Body of pancreas (tissue), 4 donors: Measurements from ENCODE around the gene WDR27. TPM values are rescaled to one million over a fixed set of nuclear protein-coding genes. Genes with fewer than 3 reads are reported as not detected.

ENCODE experiments used
- ATAC-seq: fragments of 150-250 bp; one replicate; pipeline ENCODE4 v1.9.1; 2016
- DNase-seq, 4 donors: peaks; one replicate each; pipeline ENCODE4 v3.0.0-alpha.2; 2019
- H3K27ac ChIP-seq, 4 donors: fragments of 200-600 bp; sonication (generic); 1 replicate in 3 of 4; 2 replicates in 1 of 4; pipeline versions ENCODE4 v1.5.1 to v1.6.1; 2016 to 2019; ENCODE audit warnings: mild to moderate bottlenecking in 1 of 4, mixed read lengths in 1 of 4, moderate library complexity in 1 of 4
- H3K27me3 ChIP-seq, 2 donors: fragments of 200-600 bp; sonication (generic); one replicate each; pipeline ENCODE4 v1.6.0; 2016; ENCODE audit warnings: mild to moderate bottlenecking in 1 of 2
- H3K36me3 ChIP-seq, 2 donors: fragments of 200-600 bp; sonication (generic); replicated peaks in 1 of 2; 2 replicates each; pipeline ENCODE4 v1.5.1; 2016; ENCODE audit warnings: low read depth in 2 of 2; ENCODE audit not compliant: insufficient read depth in 1 of 2
- H3K4me1 ChIP-seq: fragments of 200-600 bp; sonication (generic); one replicate; pipeline ENCODE4 v1.6.0; 2016
- H3K4me3 ChIP-seq, 2 donors: fragments of 200-600 bp; sonication (generic); 1 replicate in 1 of 2; 2 replicates in 1 of 2; pipeline ENCODE4 v1.5.1; 2016 to 2019
- H3K9me3 ChIP-seq, 3 donors: fragments of 200-600 bp; sonication (generic); 1 replicate in 2 of 3; 2 replicates in 1 of 3; pipeline ENCODE4 v1.5.1; 2016
- CTCF ChIP-seq, 7 experiments: fragments of 450-650 bp in 4 of 7; fragments of 200-600 bp in 3 of 7; sonication (generic) in 3 of 7; IDR thresholded peaks; one replicate each; pipeline ENCODE4 v1.5.1; 2016 to 2019; ENCODE audit warnings: antibody characterized with exemption in 7 of 7
- POLR2A ChIP-seq, 3 donors: fragments of 450-650 bp; IDR thresholded peaks; one replicate each; pipeline ENCODE4 v1.6.1; 2016; ENCODE audit warnings: antibody characterized with exemption in 3 of 3, mild to moderate bottlenecking in 2 of 3
- WGBS, 2 donors: methylation state at CpG; one replicate each; pipeline ENCODE4 v1.1.5; 2017; 5-methylcytosine and 5-hydroxymethylcytosine counted together
- intact Hi-C: fragments of 100-400 bp; cut with DNase I; formaldehyde crosslinking; loops from one replicate; pipeline ENCODE4 v1.15.1; 2023
- total RNA-seq, 2 donors: library from RNA; depleted of rRNA; stranded (reverse); fragments of >200 nt; gene quantifications; one replicate each; pipeline ENCODE4 v1.1.0, GENCODE V29; 2016

The WDR27 gene
- total RNA-seq, 2 donors from 2014 or later: 38.2 to 38.7 TPM

- Histone ChIP-seq H3K27me3 (no peaks in the 10 kb centered on the region), H3K27ac (no peak overlapping the region), H3K4me1 (no peaks in the 10 kb centered on the region), H3K9me3 (no peaks in the 10 kb centered on the region), H3K36me3 (no peaks in the 10 kb centered on the region), H3K4me3 (no peak overlapping the region)
- ATAC-seq (no peak), DNase-seq (no peak)
- intact Hi-C loops: no loop called here
- 84 to 92% methylated on average over 1 of the region's 1 CpG for WGBS, 2 donors
- TF ChIP-seq POLR2A (IDR thresholded peaks at IDR 0.05) (no peak), CTCF (IDR thresholded peaks at IDR 0.05) (no peak)
Measured at GRCh38 chr6:169508452-169508851, 193.4 kb downstream of the WDR27 start.

DNA sequence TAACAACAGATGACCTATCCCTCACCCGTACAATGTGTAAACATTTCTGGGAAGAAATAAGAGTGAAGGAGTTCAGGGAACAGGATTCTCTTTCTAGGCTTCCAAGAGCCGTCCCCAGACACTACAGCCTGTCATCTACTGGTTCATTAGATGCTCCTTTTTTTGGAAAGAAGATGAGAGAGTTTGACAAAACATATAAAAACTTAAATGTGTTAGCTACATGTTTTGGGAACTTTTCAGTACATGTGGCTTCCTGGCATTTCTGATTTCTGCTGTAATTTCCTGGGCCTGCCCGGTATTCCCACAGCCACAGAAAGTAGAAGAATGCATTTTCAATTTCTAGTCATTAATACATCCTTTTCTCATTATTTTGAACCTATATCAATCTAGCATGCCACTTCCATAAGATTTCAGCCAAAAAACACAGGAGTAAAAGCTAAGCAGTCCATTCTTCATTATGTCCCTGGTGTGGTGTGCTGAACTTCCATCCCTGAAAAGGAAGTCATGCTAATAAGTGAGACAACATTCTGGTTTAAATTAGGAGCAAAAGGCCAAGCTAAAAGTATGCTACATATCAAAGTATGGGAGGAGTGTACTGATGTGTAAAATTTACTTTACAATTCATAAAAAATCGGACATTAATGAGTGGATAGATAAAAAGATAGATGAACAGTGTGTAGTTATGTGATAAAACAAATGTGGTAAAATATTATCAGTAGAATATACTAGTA, 198.2 kb downstream of the WDR27 start:
- DNase-seq (no peak), ATAC-seq (no peak)
- Histone ChIP-seq H3K27me3 (no peaks in the 10 kb centered on the region), H3K4me1 (no peaks in the 10 kb centered on the region), H3K9me3 (no peaks in the 10 kb centered on the region), H3K4me3 (no peak overlapping the region), H3K27ac (no peak overlapping the region), H3K36me3 (no peaks in the 10 kb centered on the region)
- intact Hi-C loops: no loop called here
- TF ChIP-seq CTCF (IDR thresholded peaks at IDR 0.05) (no peak), POLR2A (IDR thresholded peaks at IDR 0.05) (no peak)
- WGBS, 2 donors: 64 to 66% methylated on average over 4 of the region's 4 CpGs

DNA sequence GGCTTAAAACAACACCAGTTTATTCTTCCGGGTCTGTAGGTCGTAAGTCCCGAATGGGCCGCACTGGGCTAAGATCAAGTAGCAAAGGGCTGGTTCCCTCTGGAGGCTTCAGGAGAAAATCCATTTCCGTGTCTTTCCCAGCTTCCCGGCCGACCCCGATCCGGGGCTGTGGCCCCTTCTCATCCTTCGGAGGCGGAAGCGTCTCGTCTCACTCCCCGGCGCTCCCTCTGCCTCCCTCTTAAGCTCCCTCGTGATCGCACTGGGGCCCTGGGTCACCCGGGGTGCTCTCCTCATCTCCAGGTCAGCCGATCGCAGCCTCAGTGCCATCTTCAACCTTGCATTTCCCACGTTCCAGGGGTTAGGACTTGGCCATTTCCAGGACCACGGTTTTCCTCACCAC, 199.4 kb downstream of the WDR27 start:
- no peaks in the 10 kb centered on the region for H3K27me3 ChIP-seq
- WGBS, 2 donors: 90 to 93% methylated on average over 22 of the region's 22 CpGs
- TF ChIP-seq CTCF (IDR thresholded peaks at IDR 0.05) (no peak), POLR2A (IDR thresholded peaks at IDR 0.05) (no peak)
- no peak for DNase-seq
- no peak for ATAC-seq
- H3K27ac ChIP-seq: no peak overlapping the region
- no peaks in the 10 kb centered on the region for H3K36me3 ChIP-seq
- H3K4me3 ChIP-seq: no peak overlapping the region
- no peaks in the 10 kb centered on the region for H3K9me3 ChIP-seq
- intact Hi-C loops: no loop called here
- H3K4me1 ChIP-seq: no peaks in the 10 kb centered on the region

DNA sequence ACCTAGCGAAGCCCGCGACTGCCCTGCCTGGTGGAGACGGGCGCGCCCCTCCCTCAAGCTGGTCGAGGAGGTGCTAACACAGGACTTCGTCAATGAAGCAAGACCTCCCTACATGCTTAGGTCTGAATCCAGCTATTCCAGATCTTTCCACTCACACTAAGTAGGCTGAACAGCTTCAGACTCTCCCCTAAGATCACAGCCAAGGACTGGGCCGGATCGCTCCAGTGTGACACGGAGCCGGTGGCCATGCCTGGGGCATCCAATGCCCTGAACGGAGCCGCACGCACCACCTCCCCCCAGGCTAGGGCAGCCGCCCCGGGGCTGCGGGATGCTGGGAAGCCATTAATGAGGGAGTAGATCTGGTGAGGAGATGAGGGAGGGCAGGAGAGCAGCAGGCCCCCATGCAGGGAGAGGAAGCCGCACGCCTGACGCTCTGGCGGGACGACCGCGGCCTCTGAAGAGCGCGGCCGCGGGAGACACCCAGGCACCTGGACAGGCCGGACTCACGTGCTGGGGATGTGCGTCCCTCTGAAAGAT, 200.0 kb downstream of the WDR27 start:
- TF ChIP-seq POLR2A (IDR thresholded peaks at IDR 0.05) (no peak), CTCF (IDR thresholded peaks at IDR 0.05) (no peak)
- intact Hi-C loops: no loop called here

GRCh38 chr6:169501128-169501527, 200.7 kb downstream of the WDR27 start:
- Histone ChIP-seq H3K27ac (no peak overlapping the region), H3K27me3 (no peaks in the 10 kb centered on the region), H3K4me3 (no peak overlapping the region), H3K4me1 (no peaks in the 10 kb centered on the region), H3K36me3 (no peaks in the 10 kb centered on the region), H3K9me3 (no peaks in the 10 kb centered on the region)
- TF ChIP-seq CTCF (IDR thresholded peaks at IDR 0.05): no peak
- no peak for TF ChIP-seq POLR2A (IDR thresholded peaks at IDR 0.05)
- intact Hi-C loops: no loop called here
- WGBS, 2 donors: 85 to 87% methylated on average over 9 to 11 of the region's 11 CpGs
- ATAC-seq (no peak), DNase-seq (no peak)

More for the DNA sequence above, 200.0 kb downstream of the WDR27 start:
- ATAC-seq (no peak), DNase-seq (no peak)
- H3K9me3 ChIP-seq: no peaks in the 10 kb centered on the region
- WGBS, 2 donors: 95 to 96% methylated on average over 29 to 31 of the region's 32 CpGs
- H3K4me1 ChIP-seq: no peaks in the 10 kb centered on the region
- no peaks in the 10 kb centered on the region for H3K36me3 ChIP-seq
- H3K27ac ChIP-seq: no peak overlapping the region
- H3K4me3 ChIP-seq: no peak overlapping the region
- H3K27me3 ChIP-seq: no peaks in the 10 kb centered on the region
